Gastrocnemius medialis (tissue), 4 donors: ENCODE results near the gene HPCAL1.

Experiments used
- POLR2A ChIP-seq, 2 donors: fragments of 450-650 bp; IDR thresholded peaks; one replicate each; pipeline ENCODE4 v1.6.1; 2017; ENCODE audit warnings: antibody characterized with exemption in 2 of 2, mild to moderate bottlenecking in 2 of 2, moderate library complexity in 2 of 2
- TF ChIP-seq, protein P1 (sequence below), 5 experiments: fragments of 450-650 bp in 3 of 5; fragments of 200-600 bp in 2 of 5; sonication (generic) in 2 of 5; IDR thresholded peaks in 4 of 5; conservative IDR thresholded peaks in 1 of 5; 1 replicate in 4 of 5; 2 replicates in 1 of 5; pipeline ENCODE4 v1.5.1; 2016 to 2019; ENCODE audit warnings: antibody characterized with exemption in 5 of 5, mild to moderate bottlenecking in 3 of 5, moderate library complexity in 3 of 5

DNA sequence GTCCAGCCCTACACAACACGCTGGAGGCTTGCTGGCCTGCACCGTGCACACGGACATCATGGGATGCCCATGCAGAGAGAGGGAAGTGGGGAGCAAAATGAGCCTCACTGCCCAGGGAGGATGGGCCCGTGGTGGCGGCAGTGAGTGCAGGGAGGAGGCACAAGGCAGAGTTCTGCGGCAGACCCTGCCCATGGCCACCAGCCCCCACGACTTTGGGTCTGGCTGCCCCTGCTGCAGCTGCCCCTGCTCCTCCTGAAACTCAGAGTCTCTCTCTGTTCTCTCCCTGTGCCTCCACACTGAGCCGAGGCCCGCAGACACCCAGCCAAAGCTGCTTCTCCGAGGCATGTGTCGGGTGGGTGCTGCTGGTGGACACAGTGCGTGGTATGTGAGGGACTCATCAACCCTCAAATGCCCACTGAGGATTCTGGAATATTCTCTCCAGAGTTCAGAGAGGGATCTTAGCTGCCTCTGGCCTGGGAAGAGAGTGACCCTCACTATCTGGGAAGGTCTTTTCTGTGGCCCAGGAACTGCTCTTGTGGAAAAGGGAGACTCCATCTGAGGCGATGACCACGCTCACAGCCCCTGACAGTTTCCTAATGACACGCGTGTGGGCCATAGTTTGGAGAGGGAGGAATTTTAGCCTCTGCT is 45.1 kb upstream of the HPCAL1 start:
- TF ChIP-seq, protein P1, sequence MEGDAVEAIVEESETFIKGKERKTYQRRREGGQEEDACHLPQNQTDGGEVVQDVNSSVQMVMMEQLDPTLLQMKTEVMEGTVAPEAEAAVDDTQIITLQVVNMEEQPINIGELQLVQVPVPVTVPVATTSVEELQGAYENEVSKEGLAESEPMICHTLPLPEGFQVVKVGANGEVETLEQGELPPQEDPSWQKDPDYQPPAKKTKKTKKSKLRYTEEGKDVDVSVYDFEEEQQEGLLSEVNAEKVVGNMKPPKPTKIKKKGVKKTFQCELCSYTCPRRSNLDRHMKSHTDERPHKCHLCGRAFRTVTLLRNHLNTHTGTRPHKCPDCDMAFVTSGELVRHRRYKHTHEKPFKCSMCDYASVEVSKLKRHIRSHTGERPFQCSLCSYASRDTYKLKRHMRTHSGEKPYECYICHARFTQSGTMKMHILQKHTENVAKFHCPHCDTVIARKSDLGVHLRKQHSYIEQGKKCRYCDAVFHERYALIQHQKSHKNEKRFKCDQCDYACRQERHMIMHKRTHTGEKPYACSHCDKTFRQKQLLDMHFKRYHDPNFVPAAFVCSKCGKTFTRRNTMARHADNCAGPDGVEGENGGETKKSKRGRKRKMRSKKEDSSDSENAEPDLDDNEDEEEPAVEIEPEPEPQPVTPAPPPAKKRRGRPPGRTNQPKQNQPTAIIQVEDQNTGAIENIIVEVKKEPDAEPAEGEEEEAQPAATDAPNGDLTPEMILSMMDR (IDR thresholded peaks at IDR 0.05 in 4 of 5, conservative IDR thresholded peaks at IDR 0.05 in 1 of 5): no peak
- no peak for TF ChIP-seq POLR2A (IDR thresholded peaks at IDR 0.05)
